GM12878 (cell line): ENCODE measurements around the gene ARL9. TPM values are rescaled to one million over a fixed set of nuclear protein-coding genes. Genes with fewer than 3 reads are reported as not detected.
A peak's percentile ranks its signal among the peaks of the same experiment; 100 is the strongest.

Source experiments
- ATAC-seq: fragments of 200-7000 bp; cut with Tn5 transposase; 3 replicates; pipeline ENCODE4 v1.9.1; 2020; ENCODE audit warnings: mild to moderate bottlenecking, moderate library complexity
- BruUV-seq: library from RNA; stranded (reverse); fragments of 400-500 nt; replicated peaks from 2 replicates; lab custom pipeline; 2021; lab: Mats Ljungman, UMichigan
- CTCF ChIA-PET: fragments of 300-600 bp; sonication (Branson Sonifier 250); formaldehyde crosslinking; extraction: SDS; loops from one replicate; lab custom pipeline; 2021; ENCODE audit warnings: inconsistent platforms; lab: Yijun Ruan, JAX
- POLR2A ChIA-PET: fragments of 350-600 bp; formaldehyde crosslinking; extraction: SDS; loops from one replicate; lab custom pipeline; 2021; ENCODE audit warnings: inconsistent platforms; lab: Charles Lee
- RAD21 ChIA-PET: fragments of 300-600 bp; sonication (Branson Sonifier 250); formaldehyde crosslinking; loops from one replicate; lab custom pipeline; 2023; ENCODE audit warnings: antibody characterized with exemption; ENCODE audit not compliant: unreplicated experiment; lab: Charles Lee
- SMC1A ChIA-PET: fragments of 300-600 bp; sonication (Branson Sonifier 250); formaldehyde crosslinking; loops from one replicate; lab custom pipeline; 2023; ENCODE audit not compliant: unreplicated experiment, uncharacterized antibody; lab: Charles Lee
- DNase-seq: peaks from one replicate; pipeline ENCODE4 v3.0.0-alpha.2; 2011; ENCODE audit warnings: low read depth, low spot score
- FAIRE-seq: peaks from 3 replicates; lab custom pipeline; 2011; peaks lifted over from hg19 to GRCh38; lab: Jason Lieb, UNC
- H2AFZ ChIP-seq: 2 replicates; pipeline ENCODE4 v1.6.0; 2011; ENCODE audit warnings: low read depth, low read length, control low read depth; ENCODE audit not compliant: control insufficient read depth
- H3K27ac ChIP-seq: 2 replicates; pipeline ENCODE4 v1.5.1; 2011; ENCODE audit warnings: control low read depth; ENCODE audit not compliant: control insufficient read depth, insufficient read depth
- H3K27me3 ChIP-seq, 2 experiments: replicated peaks in 1 of 2; 2 replicates each; pipeline versions ENCODE4 v1.6.0 to v1.6.1; 2011; ENCODE audit warnings: low read length in 1 of 2; ENCODE audit not compliant: control insufficient read depth in 2 of 2, insufficient read depth in 2 of 2
- H3K36me3 ChIP-seq, 2 experiments: 2 replicates each; pipeline ENCODE4 v1.5.1; 2011; ENCODE audit warnings: low read length in 1 of 2; ENCODE audit not compliant: control insufficient read depth in 2 of 2, insufficient read depth in 2 of 2
- H3K4me1 ChIP-seq: 2 replicates; pipeline ENCODE4 v1.6.1; 2011; ENCODE audit warnings: mild to moderate bottlenecking, low read length, moderate library complexity, mixed read lengths; ENCODE audit not compliant: control insufficient read depth, insufficient read depth
- H3K4me2 ChIP-seq: 2 replicates; pipeline ENCODE4 v1.6.0; 2011; ENCODE audit warnings: control low read depth; ENCODE audit not compliant: control insufficient read depth, insufficient read depth
- H3K4me3 ChIP-seq: fragments of 200-600 bp; sonication (generic); 2 replicates; pipeline ENCODE4 v1.5.1; 2016
- H3K79me2 ChIP-seq: 2 replicates; pipeline ENCODE4 v1.6.0; 2011; ENCODE audit warnings: low read length; ENCODE audit not compliant: control insufficient read depth, insufficient read depth
- H3K9ac ChIP-seq: 2 replicates; pipeline ENCODE4 v1.8.0; 2011; ENCODE audit warnings: low read length, control low read depth, mixed read lengths; ENCODE audit not compliant: control insufficient read depth, insufficient read depth
- H3K9me3 ChIP-seq: replicated peaks from 3 replicates; pipeline ENCODE4 v1.5.1; 2011; ENCODE audit warnings: mild to moderate bottlenecking, low read length; ENCODE audit not compliant: control insufficient read depth, insufficient read depth
- H4K20me1 ChIP-seq: 2 replicates; pipeline ENCODE4 v1.6.0; 2011; ENCODE audit not compliant: control insufficient read depth, insufficient read depth
- BRCA1 ChIP-seq: IDR thresholded peaks from 2 replicates; pipeline ENCODE4 v1.6.1; 2011; ENCODE audit warnings: low read depth, low read length, improper control_type of control experiment
- CBFB ChIP-seq: IDR thresholded peaks from 2 replicates; pipeline ENCODE4 v1.6.1; 2016; ENCODE audit warnings: antibody characterized with exemption, low read depth
- ESRRA ChIP-seq: IDR thresholded peaks from 2 replicates; pipeline ENCODE4 v1.6.1; 2012; ENCODE audit warnings: mild to moderate bottlenecking, low read length, improper control_type of control experiment
- ETV6 ChIP-seq, 2 experiments: fragments of 450-650 bp in 1 of 2; IDR thresholded peaks in 1 of 2; conservative IDR thresholded peaks in 1 of 2; 2 replicates each; pipeline ENCODE4 v1.6.1; 2014; ENCODE audit warnings: antibody characterized with exemption in 1 of 2, borderline replicate concordance in 1 of 2, low read depth in 1 of 2, mild to moderate bottlenecking in 1 of 2, moderate library complexity in 1 of 2
- IKZF2 ChIP-seq, 2 experiments: fragments of 450-650 bp; IDR thresholded peaks; 2 replicates each; pipeline ENCODE4 v1.6.1; 2017; ENCODE audit warnings: mild to moderate bottlenecking in 2 of 2, moderate library complexity in 2 of 2
- JUND ChIP-seq: IDR thresholded peaks from 2 replicates; pipeline ENCODE4 v1.6.1; 2012; ENCODE audit warnings: low read depth, mild to moderate bottlenecking, low read length, improper control_type of control experiment, moderate library complexity
- MEF2A ChIP-seq: IDR thresholded peaks from 2 replicates; pipeline ENCODE4 v1.6.1; 2011; ENCODE audit warnings: low read depth, mild to moderate bottlenecking, low read length, moderate library complexity; ENCODE audit not compliant: insufficient read depth
- MEF2B ChIP-seq: fragments of 450-650 bp; IDR thresholded peaks from 2 replicates; pipeline ENCODE4 v1.6.1; 2018; ENCODE audit warnings: mild to moderate bottlenecking, moderate library complexity; ENCODE audit not compliant: partially characterized antibody, poor library complexity, severe bottlenecking
- POU2F2 ChIP-seq: IDR thresholded peaks from 3 replicates; pipeline ENCODE4 v1.6.1; 2011; ENCODE audit warnings: low read depth, mild to moderate bottlenecking, low read length, borderline replicate concordance
- RCOR1 ChIP-seq: conservative IDR thresholded peaks from 2 replicates; pipeline ENCODE4 v1.6.1; 2012; ENCODE audit warnings: low read depth, low read length, improper control_type of control experiment
- ZBTB33 ChIP-seq: fragments of 450-650 bp; IDR thresholded peaks from 2 replicates; pipeline ENCODE4 v1.6.1; 2017; ENCODE audit warnings: mild to moderate bottlenecking
- ZNF384 ChIP-seq: IDR thresholded peaks from 2 replicates; pipeline ENCODE4 v1.6.1; 2012; ENCODE audit warnings: low read depth, mild to moderate bottlenecking, low read length, improper control_type of control experiment, borderline replicate concordance
- ZNF622 ChIP-seq: fragments of 450-650 bp; IDR thresholded peaks from 2 replicates; pipeline ENCODE4 v1.6.1; 2017; ENCODE audit warnings: mild to moderate bottlenecking, inconsistent platforms
- WGBS: methylation state at CpG from one replicate; pipeline ENCODE4 v1.1.6; 2016; ENCODE audit warnings: low lambda C conversion rate; ENCODE audit not compliant: insufficient replicate concordance, insufficient coverage; ENCODE audit errors: missing lambda C conversion rate; 5-methylcytosine and 5-hydroxymethylcytosine counted together
- in situ Hi-C: fragments of 300-500 bp; cut with MboI; formaldehyde crosslinking; loops from 9 replicates; pipeline ENCODE4 v1.14.3; 2018; ENCODE audit warnings: mixed read lengths
- intact Hi-C: fragments of 100-400 bp; cut with micrococcal nuclease; formaldehyde crosslinking; loops from one replicate; pipeline ENCODE4 v1.14.2; 2022; ENCODE audit not compliant: unreplicated experiment
- polyA plus RNA-seq, 11 experiments: library from polyadenylated mRNA; depleted of rRNA in 4 of 11; unstranded in 6 of 11; stranded (reverse) in 5 of 11; fragments of >200 nt; fragmentation: Nextera tagmentation in 4 of 11; fragmentation: Illumina TruSeq in 1 of 11; extraction: Ambion mirVana in 4 of 11; extraction: Trizol in 1 of 11; gene quantifications; 1 replicate in 1 of 11; 2 replicates in 10 of 11; pipeline versions ENCODE4 v1.2.1 to v1.2.3, GENCODE V29; 2011 to 2016; ENCODE audit warnings: inconsistent platforms in 2 of 11, missing spikeins in 2 of 11, low read depth in 1 of 11
- total RNA-seq, 4 experiments: library from RNA; depleted of rRNA in 3 of 4; stranded (reverse); fragments of >200 nt in 3 of 4; fragmentation: Illumina TruSeq in 1 of 4; extraction: Trizol in 1 of 4; gene quantifications; 2 replicates each; pipeline versions ENCODE4 v1.2.1 to v1.2.3, GENCODE V29; 2013 to 2021
- TF ChIP-seq, protein P1 (sequence below): IDR thresholded peaks from 2 replicates; pipeline ENCODE4 v1.6.1; 2011; ENCODE audit warnings: borderline replicate concordance, low read depth, mild to moderate bottlenecking, moderate library complexity, low read length; ENCODE audit not compliant: insufficient read depth, poor library complexity, severe bottlenecking

Gene ARL9
- total and polyA plus RNA-seq, 10 of the 15 experiments (the other 5 are each of a cell fraction or from before 2014, with no cell fraction given) = not detected

DNA sequence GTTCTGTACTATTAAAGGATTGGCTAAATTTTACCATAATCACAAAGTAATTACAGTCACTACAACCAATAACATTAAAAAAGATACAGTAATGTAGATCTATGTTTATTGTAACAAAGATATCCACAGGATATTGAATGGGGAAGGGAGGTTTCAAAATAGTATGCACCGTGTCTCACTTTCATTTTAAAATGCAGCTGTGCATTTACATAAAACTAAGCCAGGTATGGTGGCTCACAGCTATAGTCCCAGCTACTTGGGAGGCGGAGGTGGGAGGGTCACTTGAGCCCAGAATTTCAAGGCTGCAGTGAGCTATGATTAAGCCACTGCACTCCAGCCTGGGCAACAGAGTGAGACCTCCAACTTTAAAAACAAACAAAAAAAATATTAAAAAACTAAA, 29.7 kb upstream of the ARL9 start:
- in situ Hi-C loops = no loop called here
- H4K20me1 ChIP-seq = no peaks in the 10 kb centered on the region
- CTCF ChIA-PET = interaction anchor here (1.6 kb wide), 1 partner anchor 11 kb away, joined by 4 read pairs; no protein-coding TSS in a partner anchor
- no peaks in the 10 kb centered on the region for H3K9me3 ChIP-seq
- SMC1A ChIA-PET = no interaction called here
- WGBS = 50% methylated on average over 2 of the region's 2 CpGs
- peak; percentile 73 for ATAC-seq
- no peak overlapping the region for H3K4me3 ChIP-seq
- H3K9ac ChIP-seq = no peak overlapping the region
- TF ChIP-seq JUND (no peak), ZNF384 (no peak), POU2F2 (peak; percentile 75; the same call in 2 of the 3 replicates)
- TF ChIP-seq, all 136 proteins: peak for 1
- POLR2A ChIA-PET = no interaction called here
- Histone ChIP-seq H3K27me3 (no peaks in the 10 kb centered on the region), H3K4me2 (peak overlapping the region; percentile 64; the same call in 1 of the 2 replicates), H3K79me2 (peaks cover 2% of the 10 kb centered on the region), H3K4me1 (0 out of 2 replicates have a peak, but pooled peaks cover 5% of the 10 kb centered on the region), H2AFZ (no peak overlapping the region; the same call in 1 of the 2 replicates), H3K27ac (peak overlapping the region; percentile 48; the same call in 1 of the 2 replicates), H3K36me3 (peaks cover 2 to 35% of the 10 kb centered on the region in 2 experiments)
- no TSS peak for BruUV-seq
- no peak for DNase-seq
- RAD21 ChIA-PET = no interaction called here
- peak; percentile 13 for FAIRE-seq
- intact Hi-C loops = no loop called here

- WGBS = 92% methylated on average over 5 of the region's 5 CpGs
- no peak overlapping the region for H3K4me3 ChIP-seq
- ChIA-PET POLR2A (no interaction called here), SMC1A (no interaction called here), RAD21 (no interaction called here), CTCF (no interaction called here)
- H3K27ac ChIP-seq = no peak overlapping the region
- H3K27me3 ChIP-seq = no peaks in the 10 kb centered on the region
- ATAC-seq = no peak
- H4K20me1 ChIP-seq = no peaks in the 10 kb centered on the region
- FAIRE-seq = no peak
- no peak overlapping the region for H2AFZ ChIP-seq
- in situ Hi-C loops (no loop called here), intact Hi-C loops (no loop called here)
- H3K9ac ChIP-seq = no peak overlapping the region
- 0 out of 2 replicates have a peak, but pooled peaks cover 5% of the 10 kb centered on the region for H3K4me1 ChIP-seq
- peaks cover 2 to 27% of the 10 kb centered on the region in 2 experiments for H3K36me3 ChIP-seq
- H3K4me2 ChIP-seq = no peak overlapping the region
- no TSS peak for BruUV-seq
- H3K79me2 ChIP-seq = no peaks in the 10 kb centered on the region
- no peaks in the 10 kb centered on the region for H3K9me3 ChIP-seq
- DNase-seq = no peak
- no peak for TF ChIP-seq BRCA1
- TF ChIP-seq, protein P1, sequence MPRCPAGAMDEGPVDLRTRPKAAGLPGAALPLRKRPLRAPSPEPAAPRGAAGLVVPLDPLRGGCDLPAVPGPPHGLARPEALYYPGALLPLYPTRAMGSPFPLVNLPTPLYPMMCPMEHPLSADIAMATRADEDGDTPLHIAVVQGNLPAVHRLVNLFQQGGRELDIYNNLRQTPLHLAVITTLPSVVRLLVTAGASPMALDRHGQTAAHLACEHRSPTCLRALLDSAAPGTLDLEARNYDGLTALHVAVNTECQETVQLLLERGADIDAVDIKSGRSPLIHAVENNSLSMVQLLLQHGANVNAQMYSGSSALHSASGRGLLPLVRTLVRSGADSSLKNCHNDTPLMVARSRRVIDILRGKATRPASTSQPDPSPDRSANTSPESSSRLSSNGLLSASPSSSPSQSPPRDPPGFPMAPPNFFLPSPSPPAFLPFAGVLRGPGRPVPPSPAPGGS = no peak
- TF ChIP-seq MEF2B = no peak
- no peak for TF ChIP-seq MEF2A
- TF ChIP-seq ZNF622 = no peak
- TF ChIP-seq ESRRA = no peak
- TF ChIP-seq IKZF2 (IDR thresholded peaks at IDR 0.05) = no peak
- no peak for TF ChIP-seq ETV6 (conservative IDR thresholded peaks at IDR 0.05 in 1 of 2, IDR thresholded peaks at IDR 0.05 in 1 of 2; ENCODE audit: borderline replicate concordance in 1 of 2, low read depth in 1 of 2)
- no peak for TF ChIP-seq JUND
- TF ChIP-seq RCOR1 = no peak
- TF ChIP-seq CBFB = no peak
- TF ChIP-seq ZBTB33 = no peak
Measured at GRCh38 chr4:56477192-56477702, 28.3 kb upstream of the ARL9 start.
